MCF 10A (cell line): ENCODE measurements around the gene GALNT8. TPM values are rescaled to one million over a fixed set of nuclear protein-coding genes. Genes with fewer than 3 reads are reported as not detected.
A peak's percentile ranks its signal among the peaks of the same experiment; 100 is the strongest.

Experiments
- BruUV-seq: library from RNA; stranded (reverse); fragments of 400-500 nt; replicated peaks from 2 replicates; lab custom pipeline; 2021; lab: Mats Ljungman, UMichigan
- CTCF ChIA-PET: fragments of 300-600 bp; sonication (Branson Sonifier 250); formaldehyde crosslinking; extraction: SDS; loops from one replicate; lab custom pipeline; 2021; ENCODE audit warnings: antibody characterized with exemption, inconsistent platforms; lab: Yijun Ruan, JAX
- POLR2A ChIA-PET: fragments of 300-600, 350-650 bp; sonication (Branson Sonifier 250); formaldehyde crosslinking; extraction: SDS; loops from one replicate; lab custom pipeline; 2020; ENCODE audit warnings: antibody characterized with exemption, inconsistent platforms; lab: Yijun Ruan, JAX
- DNase-seq: peaks from one replicate; pipeline ENCODE4 v3.0.0-alpha.2; 2018; ENCODE audit not compliant: unreplicated experiment
- H3K27ac Mint-ChIP-seq: one replicate; pipeline ENCODE4 v1.8.0; 2022; ENCODE audit warnings: mild to moderate bottlenecking, low read depth, mixed read lengths; ENCODE audit not compliant: unreplicated experiment
- H3K27me3 Mint-ChIP-seq: one replicate; pipeline ENCODE4 v1.8.0; 2022; ENCODE audit warnings: mixed read lengths; ENCODE audit not compliant: insufficient read depth, unreplicated experiment
- H3K36me3 Mint-ChIP-seq: one replicate; pipeline ENCODE4 v1.8.0; 2022; ENCODE audit warnings: mild to moderate bottlenecking, moderate library complexity, mixed read lengths; ENCODE audit not compliant: insufficient read depth, unreplicated experiment
- H3K4me1 Mint-ChIP-seq: one replicate; pipeline ENCODE4 v1.8.0; 2022; ENCODE audit warnings: mixed read lengths; ENCODE audit not compliant: insufficient read depth, unreplicated experiment
- H3K4me3 Mint-ChIP-seq: one replicate; pipeline ENCODE4 v1.8.0; 2022; ENCODE audit warnings: mild to moderate bottlenecking, moderate library complexity, mixed read lengths; ENCODE audit not compliant: unreplicated experiment
- H3K9me3 Mint-ChIP-seq: one replicate; pipeline ENCODE4 v1.8.0; 2022; ENCODE audit warnings: mixed read lengths; ENCODE audit not compliant: unreplicated experiment
- intact Hi-C: fragments of 100-400 bp; cut with micrococcal nuclease; formaldehyde crosslinking; loops from 2 replicates; pipeline ENCODE4 v1.14.1; 2022
- total RNA-seq: library from RNA; stranded (reverse); gene quantifications from 2 replicates; pipeline ENCODE4 v1.2.3, GENCODE V29; 2022
- TF ChIP-seq, protein P1 (sequence below): fragments of 200-600 bp; IDR thresholded peaks from one replicate; pipeline ENCODE4 v1.8.0; 2022; ENCODE audit warnings: antibody characterized with exemption, mild to moderate bottlenecking; ENCODE audit not compliant: unreplicated experiment

The GALNT8 gene
- total RNA-seq, 1 experiment from 2014 or later: not detected

DNA sequence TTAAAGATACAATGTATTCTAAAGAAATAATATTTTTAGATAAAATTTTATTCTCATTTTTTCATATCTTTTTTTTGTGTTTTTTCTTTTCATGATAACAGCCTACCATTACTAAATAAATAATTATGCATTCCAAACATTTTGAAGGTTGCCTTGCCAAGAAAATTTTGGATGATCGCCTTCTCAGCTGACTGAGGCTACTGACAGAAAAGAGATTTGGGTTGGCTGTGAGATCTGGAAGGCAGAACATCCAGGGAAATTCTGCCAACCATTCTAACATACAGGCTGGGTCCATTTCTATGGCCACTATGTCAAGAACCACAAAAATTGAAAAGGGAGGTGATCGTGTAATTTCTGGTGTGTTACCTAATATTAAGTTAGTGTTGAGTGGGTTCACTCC, 48.1 kb downstream of the GALNT8 start:
- H3K4me1 Mint-ChIP-seq: peaks cover 4% of the 10 kb centered on the region
- ChIA-PET POLR2A (no interaction called here), CTCF (interaction anchor here (0.6 to 1.9 kb wide), 3 partner anchors 9 to 306 kb away, joined by 3 to 11 read pairs (median 4); no protein-coding TSS in a partner anchor)
- intact Hi-C loops: no loop called here
- peaks cover 6% of the 10 kb centered on the region for H3K36me3 Mint-ChIP-seq
- no peak overlapping the region for H3K27ac Mint-ChIP-seq
- no peak overlapping the region for H3K4me3 Mint-ChIP-seq
- no TSS peak for BruUV-seq
- TF ChIP-seq, protein P1, sequence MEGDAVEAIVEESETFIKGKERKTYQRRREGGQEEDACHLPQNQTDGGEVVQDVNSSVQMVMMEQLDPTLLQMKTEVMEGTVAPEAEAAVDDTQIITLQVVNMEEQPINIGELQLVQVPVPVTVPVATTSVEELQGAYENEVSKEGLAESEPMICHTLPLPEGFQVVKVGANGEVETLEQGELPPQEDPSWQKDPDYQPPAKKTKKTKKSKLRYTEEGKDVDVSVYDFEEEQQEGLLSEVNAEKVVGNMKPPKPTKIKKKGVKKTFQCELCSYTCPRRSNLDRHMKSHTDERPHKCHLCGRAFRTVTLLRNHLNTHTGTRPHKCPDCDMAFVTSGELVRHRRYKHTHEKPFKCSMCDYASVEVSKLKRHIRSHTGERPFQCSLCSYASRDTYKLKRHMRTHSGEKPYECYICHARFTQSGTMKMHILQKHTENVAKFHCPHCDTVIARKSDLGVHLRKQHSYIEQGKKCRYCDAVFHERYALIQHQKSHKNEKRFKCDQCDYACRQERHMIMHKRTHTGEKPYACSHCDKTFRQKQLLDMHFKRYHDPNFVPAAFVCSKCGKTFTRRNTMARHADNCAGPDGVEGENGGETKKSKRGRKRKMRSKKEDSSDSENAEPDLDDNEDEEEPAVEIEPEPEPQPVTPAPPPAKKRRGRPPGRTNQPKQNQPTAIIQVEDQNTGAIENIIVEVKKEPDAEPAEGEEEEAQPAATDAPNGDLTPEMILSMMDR: no peak
- no peak for DNase-seq
- H3K9me3 Mint-ChIP-seq: peaks cover 5% of the 10 kb centered on the region
- H3K27me3 Mint-ChIP-seq: peaks cover 55% of the 10 kb centered on the region

- intact Hi-C loops: no loop called here
- TF ChIP-seq, protein P1: no peak
- H3K4me3 Mint-ChIP-seq: no peak overlapping the region
- ChIA-PET POLR2A (no interaction called here), CTCF (no interaction called here)
- no peak for DNase-seq
- H3K27ac Mint-ChIP-seq: no peak overlapping the region
- peaks cover 5% of the 10 kb centered on the region for H3K9me3 Mint-ChIP-seq
- peaks cover 57% of the 10 kb centered on the region for H3K27me3 Mint-ChIP-seq
- no TSS peak for BruUV-seq
- H3K36me3 Mint-ChIP-seq: peaks cover 6% of the 10 kb centered on the region
- H3K4me1 Mint-ChIP-seq: peaks cover 4% of the 10 kb centered on the region
These were observed 48.9 kb downstream of the GALNT8 start for GRCh38 chr12:4769073-4769472.

DNA sequence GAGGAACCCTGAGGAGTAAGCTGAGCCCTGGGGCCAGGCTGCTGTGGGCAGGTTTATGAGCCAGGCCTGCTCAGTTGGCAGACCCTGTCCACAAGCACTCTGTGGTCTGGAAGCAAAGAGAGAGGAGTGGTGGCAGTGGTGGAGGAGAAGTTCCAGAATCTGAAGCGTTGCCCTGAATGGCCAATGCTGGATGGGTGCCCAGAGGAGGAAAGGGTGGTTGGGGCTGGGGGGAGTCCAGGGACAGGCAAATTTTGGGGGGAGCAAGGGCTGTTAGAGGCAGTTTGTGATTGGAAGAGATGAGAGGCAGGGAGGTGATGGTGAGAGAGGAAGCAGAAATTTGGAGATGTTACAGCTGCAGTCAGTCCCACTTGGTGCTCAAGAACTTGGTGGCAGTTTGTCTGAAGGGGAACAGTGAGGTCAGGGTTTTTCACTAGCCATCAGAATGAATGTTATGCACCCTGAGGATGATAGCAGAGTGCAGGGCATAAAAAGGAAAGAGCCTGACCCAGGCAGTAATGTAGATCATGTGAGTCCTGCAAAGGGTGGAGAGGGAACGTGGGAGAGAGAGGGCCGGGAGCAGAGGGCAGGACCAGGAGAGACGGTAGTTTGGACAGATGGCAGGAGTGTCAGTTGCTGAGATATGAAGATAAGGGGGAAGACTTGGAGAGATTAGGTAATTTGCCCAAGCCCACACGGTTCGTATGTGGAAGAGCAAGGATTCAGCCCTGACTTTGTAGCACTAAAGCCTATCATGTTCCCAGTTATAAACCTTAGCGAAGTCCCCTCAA, 51.2 kb downstream of the GALNT8 start:
- H3K9me3 Mint-ChIP-seq: peaks cover 5% of the 10 kb centered on the region
- intact Hi-C loops: no loop called here
- H3K27me3 Mint-ChIP-seq: peaks cover 64% of the 10 kb centered on the region
- H3K4me3 Mint-ChIP-seq: no peak overlapping the region
- DNase-seq: no peak
- H3K4me1 Mint-ChIP-seq: peaks cover 4% of the 10 kb centered on the region
- BruUV-seq: no TSS peak
- POLR2A ChIA-PET: no interaction called here
- TF ChIP-seq, protein P1: no peak
- CTCF ChIA-PET: no interaction called here
- H3K27ac Mint-ChIP-seq: peak overlapping the region; percentile 33
- peaks cover 6% of the 10 kb centered on the region for H3K36me3 Mint-ChIP-seq

GRCh38 chr12:4771960-4772566, 51.9 kb downstream of the GALNT8 start:
- TF ChIP-seq, protein P1: no peak
- BruUV-seq: no TSS peak
- Mint-ChIP-seq H3K36me3 (peaks cover 6% of the 10 kb centered on the region), H3K9me3 (peaks cover 5% of the 10 kb centered on the region), H3K4me1 (peaks cover 4% of the 10 kb centered on the region), H3K27ac (peak overlapping the region; percentile 33), H3K27me3 (peaks cover 69% of the 10 kb centered on the region), H3K4me3 (no peak overlapping the region)
- ChIA-PET CTCF (interaction anchor here (0.7 to 1.2 kb wide), 2 partner anchors 14 to 18 kb away, joined by 3 to 4 read pairs; no protein-coding TSS in a partner anchor), POLR2A (no interaction called here)
- intact Hi-C loops: no loop called here
- DNase-seq: no peak
